ENCODE data around the gene KCNE2. TPM values are rescaled to one million over a fixed set of nuclear protein-coding genes. Genes with fewer than 3 reads are reported as not detected.

The KCNE2 gene
- total and polyA plus RNA-seq, 2 of the 8 experiments (the other 6 are each of a cell fraction or from before 2014, with no cell fraction given): 0.09 to 0.37 TPM

GRCh38 chr21:34353182-34353581 lies 10.6 kb upstream of the KCNE2 start:
- Histone ChIP-seq H3K18ac (ENCODE audit: extremely low read depth, low read length) (no peak overlapping the region), H3K4ac (replicated peaks; ENCODE audit: insufficient read length, low read depth, low read length) (no peak overlapping the region), H2BK20ac (ENCODE audit: low read length) (no peak overlapping the region), H3K4me1 (replicated peaks in 1 of 4; ENCODE audit: control insufficient read depth in 3 of 4, insufficient read depth in 4 of 4, low read length in 3 of 4) (no peaks in the 10 kb centered on the region; a peak in 1 of 7 replicates), H2AFZ (ENCODE audit: low read length) (no peak overlapping the region), H3K56ac (replicated peaks; ENCODE audit: insufficient read length, low read depth, low read length) (no peak overlapping the region), H3K4me2 (ENCODE audit: insufficient read depth in 1 of 2, low read depth in 2 of 2, low read length in 2 of 2) (no peak overlapping the region), H3K23me2 (ENCODE audit: low read depth, low read length) (no peaks in the 10 kb centered on the region), H3K36me3 (ENCODE audit: control insufficient read depth in 2 of 4, insufficient read depth in 4 of 4, low read length in 3 of 4) (no peaks in the 10 kb centered on the region), H4K8ac (ENCODE audit: extremely low read depth, insufficient read depth, low read length) (no peak overlapping the region), H2BK120ac (replicated peaks; ENCODE audit: low read depth, low read length) (no peak overlapping the region), H4K91ac (replicated peaks; ENCODE audit: insufficient read length, low read length) (no peak overlapping the region), H3K27ac (ENCODE audit: low read depth, low read length) (no peak overlapping the region), H3K14ac (ENCODE audit: insufficient read length) (no peak overlapping the region), H2BK15ac (ENCODE audit: low read length) (no peak overlapping the region), H2BK5ac (ENCODE audit: low read depth, low read length) (no peak overlapping the region), H4K5ac (ENCODE audit: insufficient read length, low read depth, low read length) (no peak overlapping the region), H3K9ac (replicated peaks in 1 of 4; ENCODE audit: extremely low read depth in 1 of 4, low read depth in 3 of 4, low read length in 3 of 4) (no peak overlapping the region), H3K27me3 (replicated peaks in 1 of 4; ENCODE audit: control insufficient read depth in 3 of 4, extremely low read depth in 1 of 4, insufficient read depth in 3 of 4, low read length in 3 of 4) (no peaks in the 10 kb centered on the region; a peak in 1 of 7 replicates), H3K79me1 (ENCODE audit: low read depth, low read length) (no peaks in the 10 kb centered on the region), H3K23ac (ENCODE audit: insufficient read length) (no peak overlapping the region), H4K20me1 (replicated peaks in 1 of 2; ENCODE audit: control insufficient read depth in 1 of 2, insufficient read depth in 2 of 2, low read length in 2 of 2) (no peaks in the 10 kb centered on the region), H3K4me3 (ENCODE audit: extremely low read depth in 1 of 4, insufficient read depth in 2 of 4, low read depth in 3 of 4, low read length in 4 of 4) (no peak overlapping the region), H2BK12ac (ENCODE audit: low read depth, low read length) (no peak overlapping the region), H3K9me3 (ENCODE audit: insufficient read depth in 2 of 2, low read depth in 1 of 2, low read length in 1 of 2) (no peaks in the 10 kb centered on the region), H3K79me2 (ENCODE audit: control insufficient read depth in 1 of 2, insufficient read depth in 2 of 2, low read length in 2 of 2) (no peaks in the 10 kb centered on the region), H2AK5ac (ENCODE audit: low read depth, low read length) (no peak overlapping the region)
- POLR2A ChIA-PET (ENCODE audit: partially characterized antibody): no interaction called here
- CTCF ChIA-PET (ENCODE audit: partially characterized antibody): interaction anchor here (1.6 to 10.4 kb wide), 3 partner anchors 429 to 459 kb away, joined by 3 to 119 read pairs (median 19); no protein-coding TSS in a partner anchor
- FAIRE-seq (no peak), DNase-seq (ENCODE audit: low read depth in 1 of 2, low spot score in 2 of 2) (no peak)
- TF ChIP-seq, protein P1, sequence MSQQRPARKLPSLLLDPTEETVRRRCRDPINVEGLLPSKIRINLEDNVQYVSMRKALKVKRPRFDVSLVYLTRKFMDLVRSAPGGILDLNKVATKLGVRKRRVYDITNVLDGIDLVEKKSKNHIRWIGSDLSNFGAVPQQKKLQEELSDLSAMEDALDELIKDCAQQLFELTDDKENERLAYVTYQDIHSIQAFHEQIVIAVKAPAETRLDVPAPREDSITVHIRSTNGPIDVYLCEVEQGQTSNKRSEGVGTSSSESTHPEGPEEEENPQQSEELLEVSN (IDR thresholded peaks at IDR 0.05): no peak
- TF ChIP-seq MAFK (IDR thresholded peaks at IDR 0.05; ENCODE audit: low read depth, low read length) (no peak), NANOG (IDR thresholded peaks at IDR 0.05; ENCODE audit: insufficient read depth, low read depth, low read length, poor library complexity, severe bottlenecking) (no peak), POLR2AphosphoS5 (IDR thresholded peaks at IDR 0.05; ENCODE audit: low read depth, low read length) (no peak), TEAD4 (IDR thresholded peaks at IDR 0.05; ENCODE audit: low read depth, low read length) (no peak), CHD2 (IDR thresholded peaks at IDR 0.05; ENCODE audit: low read length) (no peak), SUZ12 (IDR thresholded peaks at IDR 0.05; ENCODE audit: low read length) (no peak)
- 87% methylated on average over 6 of the region's 6 CpGs; no CpG with 5 or more reads in 1 of the 2 experiments for WGBS, 2 experiments (ENCODE audit: extremely low coverage in 1 of 2, insufficient coverage in 1 of 2, insufficient read length in 1 of 2, insufficient replicate concordance in 2 of 2, low coverage in 1 of 2, low lambda C conversion rate in 2 of 2, missing lambda C conversion rate in 1 of 2)

Data from H1 (cell line).